GM19025 (cell line): Measurements from ENCODE around the gene DOCK8.

Source experiments
- ATAC-seq: cut with Tn5 transposase; IDR thresholded peaks from one replicate; pipeline ENCODE4 v1.9.1; 2021; ENCODE audit warnings: mild to moderate bottlenecking, low read depth, moderate library complexity; ENCODE audit not compliant: unreplicated experiment

Gene DOCK8

GRCh38 chr9:354453-354852 lies 139.8 kb downstream of the DOCK8 start:
- no peak for ATAC-seq

- ATAC-seq: no peak
Measured at GRCh38 chr9:357560-357959, 142.9 kb downstream of the DOCK8 start.

GRCh38 chr9:362561-363273 lies 148.1 kb downstream of the DOCK8 start:
- no peak for ATAC-seq

GRCh38 chr9:363274-363612 lies 148.6 kb downstream of the DOCK8 start:
- ATAC-seq: no peak

- no peak for ATAC-seq
Measured at GRCh38 chr9:365436-365835, 150.8 kb downstream of the DOCK8 start.

GRCh38 chr9:366620-367019 lies 152.0 kb downstream of the DOCK8 start:
- ATAC-seq: no peak

- no peak for ATAC-seq
Measured at GRCh38 chr9:370086-370485, 155.4 kb downstream of the DOCK8 start.

- no peak for ATAC-seq
Measured at GRCh38 chr9:371349-371748, 156.7 kb downstream of the DOCK8 start.

- no peak for ATAC-seq
Measured at GRCh38 chr9:372128-372527, 157.5 kb downstream of the DOCK8 start.

- ATAC-seq: no peak
Measured at GRCh38 chr9:373759-374206, 159.1 kb downstream of the DOCK8 start.

- no peak for ATAC-seq
Measured at GRCh38 chr9:374736-375135, 160.1 kb downstream of the DOCK8 start.

GRCh38 chr9:376115-376514 lies 161.4 kb downstream of the DOCK8 start:
- no peak for ATAC-seq

- ATAC-seq: no peak
Measured at GRCh38 chr9:378263-378662, 163.6 kb downstream of the DOCK8 start.

- ATAC-seq: no peak
Measured at GRCh38 chr9:382383-382782, 167.7 kb downstream of the DOCK8 start.

- no peak for ATAC-seq
Measured at GRCh38 chr9:385818-386398, 171.2 kb downstream of the DOCK8 start.

GRCh38 chr9:389159-389558 lies 174.5 kb downstream of the DOCK8 start:
- ATAC-seq: no peak

GRCh38 chr9:389758-390157 lies 175.1 kb downstream of the DOCK8 start:
- ATAC-seq: no peak

GRCh38 chr9:392077-392804 lies 177.6 kb downstream of the DOCK8 start:
- no peak for ATAC-seq

- no peak for ATAC-seq
Measured at GRCh38 chr9:394347-395052, 179.8 kb downstream of the DOCK8 start.

GRCh38 chr9:396396-396795 lies 181.7 kb downstream of the DOCK8 start:
- no peak for ATAC-seq

- no peak for ATAC-seq
Measured at GRCh38 chr9:398085-398484, 183.4 kb downstream of the DOCK8 start.
